HG03469 (cell line): ENCODE data around the gene ZNF784.

ENCODE experiments used
- ATAC-seq: cut with Tn5 transposase; IDR thresholded peaks from one replicate; pipeline ENCODE4 v1.9.1; 2021; ENCODE audit warnings: mild to moderate bottlenecking, moderate library complexity, moderate number of reproducible peaks; ENCODE audit not compliant: unreplicated experiment

The ZNF784 gene

GRCh38 chr19:55621673-55622231, 2.6 kb downstream of the ZNF784 start:
- no peak for ATAC-seq

- ATAC-seq: no peak
Observed at GRCh38 chr19:55621205-55621672, 3.1 kb downstream of the ZNF784 start.

- no peak for ATAC-seq
Observed at GRCh38 chr19:55620410-55621204, 3.8 kb downstream of the ZNF784 start.

GRCh38 chr19:55619286-55619685, 5.1 kb downstream of the ZNF784 start:
- ATAC-seq: no peak

- ATAC-seq: no peak
Observed at GRCh38 chr19:55618426-55618825, 5.9 kb downstream of the ZNF784 start.

GRCh38 chr19:55617426-55617825, 6.9 kb downstream of the ZNF784 start:
- ATAC-seq: no peak

GRCh38 chr19:55616395-55616875, 7.9 kb downstream of the ZNF784 start:
- ATAC-seq: no peak

GRCh38 chr19:55615543-55616394, 8.6 kb downstream of the ZNF784 start:
- no peak for ATAC-seq

- no peak for ATAC-seq
Observed at GRCh38 chr19:55614711-55615542, 9.4 kb downstream of the ZNF784 start.

- ATAC-seq: no peak
Observed at GRCh38 chr19:55613930-55614710, 10.2 kb downstream of the ZNF784 start.

GRCh38 chr19:55613396-55613795, 11.0 kb downstream of the ZNF784 start:
- no peak for ATAC-seq

- ATAC-seq: no peak
Observed at GRCh38 chr19:55611983-55612645, 12.3 kb downstream of the ZNF784 start.

GRCh38 chr19:55611300-55611982, 12.9 kb downstream of the ZNF784 start:
- ATAC-seq: no peak

GRCh38 chr19:55609326-55609725, 15.0 kb downstream of the ZNF784 start:
- ATAC-seq: no peak

- ATAC-seq: no peak
Observed at GRCh38 chr19:55606817-55607216, 17.5 kb downstream of the ZNF784 start.

- no peak for ATAC-seq
Observed at GRCh38 chr19:55606471-55606787, 17.9 kb downstream of the ZNF784 start.

- ATAC-seq: peak; percentile 6
Observed at GRCh38 chr19:55605637-55606470, 18.5 kb downstream of the ZNF784 start, which contains the start of gene ZNF865. TSS of gene ZNF865 (plus strand) at chr19:55605647. CDS start at chr19:55613619, 7,972 bp downstream.

GRCh38 chr19:55605207-55605636, 19.1 kb downstream of the ZNF784 start:
- ATAC-seq: peak; percentile 41
